HG02840 (cell line): ENCODE data around the gene KLHL33.

Experiments
- ATAC-seq: cut with Tn5 transposase; IDR thresholded peaks from one replicate; pipeline ENCODE4 v1.9.1; 2021; ENCODE audit warnings: mild to moderate bottlenecking, moderate library complexity, moderate number of reproducible peaks; ENCODE audit not compliant: unreplicated experiment, low FRiP score

Gene KLHL33

GRCh38 chr14:20435582-20436362 lies at the start of gene KLHL33:
TSS of gene KLHL33 (minus strand) at chr14:20436166. CDS start at chr14:20435811, 355 bp downstream.
- no peak for ATAC-seq

- ATAC-seq: no peak
Measured at GRCh38 chr14:20482382-20482781, 46.4 kb upstream of the KLHL33 start.

- ATAC-seq: no peak
Measured at GRCh38 chr14:20478894-20479293, 42.9 kb upstream of the KLHL33 start.

GRCh38 chr14:20477211-20477876 lies 41.4 kb upstream of the KLHL33 start:
- ATAC-seq: no peak

GRCh38 chr14:20476776-20477175 lies 40.8 kb upstream of the KLHL33 start:
- no peak for ATAC-seq

GRCh38 chr14:20472536-20473169 lies 36.7 kb upstream of the KLHL33 start:
- ATAC-seq: no peak

- no peak for ATAC-seq
Measured at GRCh38 chr14:20470603-20470901, 34.6 kb upstream of the KLHL33 start.

GRCh38 chr14:20469890-20470602 lies 34.1 kb upstream of the KLHL33 start:
- peak; percentile 32 for ATAC-seq

GRCh38 chr14:20469242-20469889 lies 33.4 kb upstream of the KLHL33 start, which contains the start of gene PNP:
TSS of gene PNP (plus strand) at chr14:20469406. CDS start at chr14:20469525, 119 bp downstream.
- peak; percentile 97 for ATAC-seq

- no peak for ATAC-seq
Measured at GRCh38 chr14:20468764-20469241, 32.8 kb upstream of the KLHL33 start.

- peak; percentile 94 for ATAC-seq
Measured at GRCh38 chr14:20461225-20462141, 25.5 kb upstream of the KLHL33 start, which contains the start of gene PIP4P1. TSS of gene PIP4P1 (minus strand) at chr14:20461434. CDS start at chr14:20461325, 109 bp downstream.

GRCh38 chr14:20460458-20461224 lies 24.7 kb upstream of the KLHL33 start:
- peak; percentile 4 for ATAC-seq

GRCh38 chr14:20458031-20458789 lies 22.2 kb upstream of the KLHL33 start:
- no peak for ATAC-seq

- ATAC-seq: no peak
Measured at GRCh38 chr14:20456971-20457370, 21.0 kb upstream of the KLHL33 start.

GRCh38 chr14:20455355-20456300 lies 19.7 kb upstream of the KLHL33 start:
- ATAC-seq: peak; percentile 24

- ATAC-seq: peak; percentile 90
Measured at GRCh38 chr14:20454516-20455354, 18.8 kb upstream of the KLHL33 start, which contains the start of the genes APEX1 and OSGEP. TSS of gene APEX1 (plus strand) at chr14:20455226. CDS start at chr14:20455646, 420 bp downstream. TSS of gene OSGEP (minus strand) at chr14:20454812. CDS start at chr14:20454683, 129 bp downstream.
